ENCODE data around the gene PNKP.

DNA sequence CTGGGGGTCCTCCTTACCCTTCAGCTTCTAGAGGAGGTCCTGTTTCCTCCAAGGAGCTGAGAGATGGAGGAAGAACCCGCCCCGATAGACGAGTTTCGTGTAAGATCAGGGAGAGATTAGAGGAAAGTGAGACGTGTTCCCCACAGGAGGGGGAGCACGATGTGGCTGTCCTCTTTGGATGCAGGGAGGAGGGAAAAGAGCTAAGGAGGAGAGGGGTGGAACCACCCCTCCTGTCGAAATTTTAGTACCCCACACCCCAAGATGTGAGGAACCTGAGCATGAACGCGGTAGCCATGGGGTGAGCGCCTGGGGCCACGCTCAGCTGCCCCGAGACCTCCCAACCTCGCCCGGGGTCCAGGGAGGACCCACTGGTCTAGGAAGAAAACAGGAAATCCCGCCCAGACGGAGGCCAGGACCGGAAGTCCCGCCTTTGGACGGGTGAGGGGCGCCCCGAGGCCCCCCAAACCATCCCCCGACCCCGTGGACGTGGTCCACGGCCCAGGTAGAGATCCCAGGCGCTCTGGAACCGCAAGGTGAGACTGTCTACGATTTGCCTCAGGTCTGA lies 8.6 kb upstream of the PNKP start:
- TF ChIP-seq ARNT (IDR thresholded peaks at IDR 0.05) (no peak), ELF4 (CRISPR knock-in tag; IDR thresholded peaks at IDR 0.05) (no peak), ZNF76 (CRISPR knock-in tag; IDR thresholded peaks at IDR 0.05; ENCODE audit: borderline replicate concordance) (no peak), SP1 (CRISPR knock-in tag; IDR thresholded peaks at IDR 0.05) (no peak)
- TF ChIP-seq, protein P1, sequence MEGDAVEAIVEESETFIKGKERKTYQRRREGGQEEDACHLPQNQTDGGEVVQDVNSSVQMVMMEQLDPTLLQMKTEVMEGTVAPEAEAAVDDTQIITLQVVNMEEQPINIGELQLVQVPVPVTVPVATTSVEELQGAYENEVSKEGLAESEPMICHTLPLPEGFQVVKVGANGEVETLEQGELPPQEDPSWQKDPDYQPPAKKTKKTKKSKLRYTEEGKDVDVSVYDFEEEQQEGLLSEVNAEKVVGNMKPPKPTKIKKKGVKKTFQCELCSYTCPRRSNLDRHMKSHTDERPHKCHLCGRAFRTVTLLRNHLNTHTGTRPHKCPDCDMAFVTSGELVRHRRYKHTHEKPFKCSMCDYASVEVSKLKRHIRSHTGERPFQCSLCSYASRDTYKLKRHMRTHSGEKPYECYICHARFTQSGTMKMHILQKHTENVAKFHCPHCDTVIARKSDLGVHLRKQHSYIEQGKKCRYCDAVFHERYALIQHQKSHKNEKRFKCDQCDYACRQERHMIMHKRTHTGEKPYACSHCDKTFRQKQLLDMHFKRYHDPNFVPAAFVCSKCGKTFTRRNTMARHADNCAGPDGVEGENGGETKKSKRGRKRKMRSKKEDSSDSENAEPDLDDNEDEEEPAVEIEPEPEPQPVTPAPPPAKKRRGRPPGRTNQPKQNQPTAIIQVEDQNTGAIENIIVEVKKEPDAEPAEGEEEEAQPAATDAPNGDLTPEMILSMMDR (IDR thresholded peaks at IDR 0.05 in 2 of 3, conservative IDR thresholded peaks at IDR 0.05 in 1 of 3; ENCODE audit: insufficient read depth in 2 of 3, low read depth in 1 of 3, low read length in 3 of 3): no peak
- TF ChIP-seq, protein P2, sequence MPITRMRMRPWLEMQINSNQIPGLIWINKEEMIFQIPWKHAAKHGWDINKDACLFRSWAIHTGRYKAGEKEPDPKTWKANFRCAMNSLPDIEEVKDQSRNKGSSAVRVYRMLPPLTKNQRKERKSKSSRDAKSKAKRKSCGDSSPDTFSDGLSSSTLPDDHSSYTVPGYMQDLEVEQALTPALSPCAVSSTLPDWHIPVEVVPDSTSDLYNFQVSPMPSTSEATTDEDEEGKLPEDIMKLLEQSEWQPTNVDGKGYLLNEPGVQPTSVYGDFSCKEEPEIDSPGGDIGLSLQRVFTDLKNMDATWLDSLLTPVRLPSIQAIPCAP (CRISPR knock-in tag; IDR thresholded peaks at IDR 0.05; ENCODE audit: borderline replicate concordance): no peak
- TF ChIP-seq, protein P3, sequence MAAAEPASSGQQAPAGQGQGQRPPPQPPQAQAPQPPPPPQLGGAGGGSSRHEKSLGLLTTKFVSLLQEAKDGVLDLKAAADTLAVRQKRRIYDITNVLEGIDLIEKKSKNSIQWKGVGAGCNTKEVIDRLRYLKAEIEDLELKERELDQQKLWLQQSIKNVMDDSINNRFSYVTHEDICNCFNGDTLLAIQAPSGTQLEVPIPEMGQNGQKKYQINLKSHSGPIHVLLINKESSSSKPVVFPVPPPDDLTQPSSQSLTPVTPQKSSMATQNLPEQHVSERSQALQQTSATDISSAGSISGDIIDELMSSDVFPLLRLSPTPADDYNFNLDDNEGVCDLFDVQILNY (CRISPR knock-in tag; IDR thresholded peaks at IDR 0.05): no peak
